Amniotic epithelial cell (primary cell): ENCODE results near the gene FUT1.
"Not testable (repeated sequence)": the region's sequence is repeated elsewhere in the genome, so short reads cannot be mapped to it uniquely, and the experiment has no call there.

Experiments
- DNase-seq: peaks from one replicate; pipeline ENCODE4 v3.0.0-alpha.2; 2010; ENCODE audit warnings: low read depth

Gene FUT1

GRCh38 chr19:48718106-48718505 is 34.3 kb downstream of the FUT1 start:
- DNase-seq, result not testable (repeated sequence)

GRCh38 chr19:48716562-48717291 is 35.7 kb downstream of the FUT1 start:
- DNase-seq, result peak; percentile 65

DNA sequence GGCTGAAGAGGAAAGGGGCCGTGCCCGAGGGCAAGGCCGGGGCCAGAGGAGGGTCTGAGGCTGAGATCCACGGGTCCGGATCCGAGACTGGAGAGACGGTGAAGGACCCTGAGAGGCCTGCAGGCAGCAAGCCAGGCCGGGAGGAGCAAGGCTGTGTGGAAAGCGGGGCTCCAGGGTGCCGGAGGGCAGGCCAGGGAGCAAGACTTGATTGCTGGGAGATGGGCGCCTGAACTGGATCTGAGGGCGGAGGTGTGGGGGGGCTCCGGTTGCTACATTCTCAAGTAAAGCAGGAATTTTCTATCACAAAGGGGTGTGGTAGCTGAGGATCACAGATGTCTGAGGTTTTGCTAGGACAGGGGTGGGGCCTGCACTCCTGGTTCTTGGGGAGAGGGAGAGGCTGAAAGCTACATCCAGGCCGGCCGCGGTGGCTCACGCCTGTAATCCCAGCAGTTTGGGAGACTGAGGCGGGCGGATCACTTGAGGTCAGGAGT is 36.7 kb downstream of the FUT1 start:
- DNase-seq, result no peak

- DNase-seq, result no peak
These were observed 37.4 kb downstream of the FUT1 start for GRCh38 chr19:48714759-48715675.

GRCh38 chr19:48713864-48714755 is 38.3 kb downstream of the FUT1 start:
- peak; percentile 99 for DNase-seq

DNA sequence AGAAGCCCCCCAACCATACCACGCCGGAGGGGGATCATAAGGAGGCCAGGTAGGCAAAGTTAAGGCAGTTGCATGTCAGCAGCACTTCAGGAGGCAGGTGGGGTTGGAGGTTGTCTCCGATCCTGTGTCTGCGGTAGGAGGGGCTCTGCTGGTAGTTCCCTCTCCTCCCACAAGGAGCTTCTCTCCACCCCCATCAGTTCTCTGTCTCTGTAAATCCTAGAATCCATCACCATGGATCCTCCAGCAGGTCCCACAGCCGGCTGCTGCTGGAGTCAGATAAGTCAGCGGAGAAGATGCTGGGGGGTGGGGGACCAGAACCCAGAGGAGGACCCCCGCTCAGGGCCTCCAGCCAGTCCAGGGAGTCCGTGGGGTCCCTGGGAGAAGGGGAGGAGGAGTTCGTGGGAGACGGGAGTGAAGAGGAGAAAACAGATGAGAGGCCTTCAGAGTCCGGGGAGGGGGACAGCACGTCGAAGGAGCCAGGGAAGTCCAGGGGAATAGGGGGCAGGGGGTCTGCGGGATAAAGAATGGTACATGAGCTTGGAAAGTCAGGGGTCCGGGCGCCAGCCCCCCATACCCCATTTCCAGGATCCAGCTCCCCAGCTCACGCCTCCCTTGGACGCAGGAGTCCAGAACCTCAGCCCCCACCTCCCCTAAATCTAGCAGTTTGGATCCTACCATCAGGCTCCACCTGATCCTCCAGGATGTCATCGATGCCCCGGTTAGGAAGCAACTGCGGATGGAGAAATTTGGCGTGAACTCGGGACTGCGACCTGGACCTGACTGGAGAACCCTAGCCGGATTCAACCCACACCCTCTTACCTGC is 39.2 kb downstream of the FUT1 start:
- peak; percentile 38 for DNase-seq

DNA sequence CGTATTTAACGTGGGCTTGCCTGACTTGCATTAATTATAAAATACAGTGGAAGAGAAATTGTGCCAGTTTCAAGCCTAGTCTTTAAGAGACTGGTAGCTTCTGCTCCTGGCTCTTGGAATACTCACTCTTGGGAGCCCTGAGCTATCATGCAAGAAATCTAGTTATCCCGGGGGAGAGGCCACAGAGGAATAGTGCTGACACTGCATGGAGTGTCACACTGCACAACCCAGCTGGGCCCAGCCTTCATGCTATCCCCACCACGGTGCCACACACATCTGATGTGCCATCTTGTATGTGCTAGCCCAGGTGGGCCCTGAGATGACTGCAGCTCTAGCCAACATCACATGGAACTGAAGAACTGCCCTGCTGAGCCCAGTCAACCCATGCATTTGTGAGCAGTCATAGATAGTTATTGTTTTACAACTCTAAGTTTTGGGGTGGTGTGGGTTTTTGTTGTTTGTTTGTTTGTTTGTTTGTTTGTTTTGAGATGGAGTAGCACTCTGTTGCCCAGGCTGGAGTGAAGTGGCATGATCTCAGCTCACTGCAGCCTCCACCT is 41.3 kb downstream of the FUT1 start:
- no peak for DNase-seq

- DNase-seq, result no peak
These were observed 44.0 kb downstream of the FUT1 start for GRCh38 chr19:48708471-48708870.

DNA sequence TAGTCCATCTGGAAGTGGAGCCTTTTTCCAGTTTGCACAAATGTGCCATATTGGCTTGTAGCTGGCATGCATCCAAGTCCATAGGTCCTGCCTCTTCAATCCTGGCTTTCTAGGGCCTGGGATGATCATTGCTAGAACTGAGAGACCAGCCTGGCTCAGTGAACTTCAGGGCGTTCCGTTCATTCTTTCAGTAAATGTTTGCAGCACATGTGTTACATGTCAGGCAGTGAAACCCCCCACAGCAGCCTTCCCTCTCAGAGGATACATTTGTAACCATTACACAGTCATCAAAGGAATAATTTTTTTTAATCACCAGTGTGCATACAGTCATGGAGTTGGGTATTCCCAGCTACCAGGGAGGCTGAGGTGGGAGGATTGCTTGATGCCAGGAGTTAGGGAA is 47.0 kb downstream of the FUT1 start:
- DNase-seq, result no peak

DNA sequence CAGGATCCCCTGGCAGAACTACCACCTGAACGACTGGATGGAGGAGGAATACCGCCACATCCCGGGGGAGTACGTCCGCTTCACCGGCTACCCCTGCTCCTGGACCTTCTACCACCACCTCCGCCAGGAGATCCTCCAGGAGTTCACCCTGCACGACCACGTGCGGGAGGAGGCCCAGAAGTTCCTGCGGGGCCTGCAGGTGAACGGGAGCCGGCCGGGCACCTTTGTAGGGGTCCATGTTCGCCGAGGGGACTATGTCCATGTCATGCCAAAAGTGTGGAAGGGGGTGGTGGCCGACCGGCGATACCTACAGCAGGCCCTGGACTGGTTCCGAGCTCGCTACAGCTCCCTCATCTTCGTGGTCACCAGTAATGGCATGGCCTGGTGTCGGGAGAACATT is 49.1 kb downstream of the FUT1 start:
- DNase-seq, result no peak

DNA sequence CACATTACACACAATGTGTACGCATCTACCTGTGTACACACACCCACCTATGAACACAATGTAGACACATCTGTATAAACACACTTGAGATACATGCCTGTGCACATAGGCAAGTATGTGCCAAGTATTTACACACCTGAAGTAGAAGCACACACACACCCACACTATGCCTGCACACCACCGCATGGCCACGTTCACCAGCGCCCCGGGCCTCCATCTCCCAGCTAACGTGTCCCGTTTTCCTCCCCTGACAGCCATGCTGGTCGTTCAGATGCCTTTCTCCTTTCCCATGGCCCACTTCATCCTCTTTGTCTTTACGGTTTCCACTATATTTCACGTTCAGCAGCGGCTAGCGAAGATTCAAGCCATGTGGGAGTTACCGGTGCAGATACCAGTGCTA is 49.7 kb downstream of the FUT1 start:
- DNase-seq, result no peak

DNA sequence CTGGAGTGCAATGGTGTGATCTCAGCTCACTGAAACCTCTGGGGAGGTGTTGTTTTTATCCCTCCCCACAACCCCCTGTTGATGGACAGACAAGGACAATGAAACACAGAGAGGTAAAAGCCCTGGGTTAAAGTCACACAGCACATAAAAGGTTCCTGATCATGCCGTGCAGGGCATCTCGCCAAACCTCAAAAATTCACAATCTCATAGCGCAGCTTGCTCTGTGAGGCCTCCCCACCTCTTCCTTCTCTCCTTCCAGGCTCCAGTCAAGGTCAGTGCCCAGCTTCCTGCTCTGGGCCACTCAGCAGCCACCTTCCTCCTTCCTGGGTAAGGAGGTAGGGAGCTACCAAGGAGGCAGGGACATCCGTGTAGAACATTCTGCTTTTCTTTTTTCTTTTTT is 54.4 kb downstream of the FUT1 start:
- DNase-seq, result peak; percentile 87
